HepG2 (cell line): ENCODE measurements around the gene CCDC30.

ENCODE experiments used
- CHD2 ChIP-seq: IDR thresholded peaks from 2 replicates; pipeline ENCODE4 v1.6.1; 2011; ENCODE audit warnings: low read depth, low read length, improper control_type of control experiment
- CTCF ChIP-seq: sonication (generic); formaldehyde crosslinking; IDR thresholded peaks from 2 replicates; pipeline ENCODE4 v1.5.0; 2020; ENCODE audit warnings: mild to moderate bottlenecking, missing genetic modification reagents, moderate library complexity
- JUN ChIP-seq: sonication (generic); formaldehyde crosslinking; IDR thresholded peaks from 2 replicates; pipeline ENCODE4 v1.4.0; 2020; ENCODE audit warnings: mild to moderate bottlenecking, missing genetic modification reagents
- MAFG ChIP-seq: sonication (generic); formaldehyde crosslinking; IDR thresholded peaks from 2 replicates; pipeline ENCODE4 v1.5.1; 2020; ENCODE audit warnings: mild to moderate bottlenecking, missing genetic modification reagents
- RBFOX2 ChIP-seq: fragments of 200-400 bp; formaldehyde crosslinking; IDR thresholded peaks from 2 replicates; pipeline ENCODE4 v1.6.1; 2017; ENCODE audit warnings: low read depth, mild to moderate bottlenecking, low read length
- SPEN ChIP-seq: sonication (generic); formaldehyde crosslinking; IDR thresholded peaks from 2 replicates; pipeline ENCODE4 v1.5.1; 2020; ENCODE audit warnings: low read depth, mild to moderate bottlenecking, missing genetic modification reagents
- TAF1 ChIP-seq: sonication (generic); formaldehyde crosslinking; IDR thresholded peaks from 2 replicates; pipeline ENCODE4 v1.4.0; 2020; ENCODE audit warnings: missing genetic modification reagents
- ZNF280B ChIP-seq: sonication (generic); formaldehyde crosslinking; IDR thresholded peaks from 2 replicates; pipeline ENCODE4 v1.5.0; 2020; ENCODE audit warnings: missing genetic modification reagents, mild to moderate bottlenecking, borderline replicate concordance
- ZNF280D ChIP-seq: sonication (generic); formaldehyde crosslinking; IDR thresholded peaks from 2 replicates; pipeline ENCODE4 v1.5.1; 2020; ENCODE audit warnings: mild to moderate bottlenecking, missing genetic modification reagents
- ZSCAN5A ChIP-seq: sonication (generic); formaldehyde crosslinking; IDR thresholded peaks from 2 replicates; pipeline ENCODE4 v1.8.0; 2022; ENCODE audit warnings: mild to moderate bottlenecking, missing genetic modification reagents, borderline replicate concordance
- TF ChIP-seq, protein P1 (sequence below): sonication (generic); formaldehyde crosslinking; IDR thresholded peaks from 2 replicates; pipeline ENCODE4 v1.9.0; 2021; ENCODE audit warnings: missing genetic modification reagents, borderline replicate concordance

- TF ChIP-seq ZSCAN5A (CRISPR knock-in tag) (no peak), ZNF280B (CRISPR knock-in tag) (no peak), SPEN (CRISPR knock-in tag) (no peak), ZNF280D (no peak), JUN (CRISPR knock-in tag) (no peak), CTCF (CRISPR knock-in tag) (no peak), CHD2 (no peak), RBFOX2 (no peak), MAFG (CRISPR knock-in tag) (no peak), TAF1 (CRISPR knock-in tag) (no peak)
- TF ChIP-seq, protein P1, sequence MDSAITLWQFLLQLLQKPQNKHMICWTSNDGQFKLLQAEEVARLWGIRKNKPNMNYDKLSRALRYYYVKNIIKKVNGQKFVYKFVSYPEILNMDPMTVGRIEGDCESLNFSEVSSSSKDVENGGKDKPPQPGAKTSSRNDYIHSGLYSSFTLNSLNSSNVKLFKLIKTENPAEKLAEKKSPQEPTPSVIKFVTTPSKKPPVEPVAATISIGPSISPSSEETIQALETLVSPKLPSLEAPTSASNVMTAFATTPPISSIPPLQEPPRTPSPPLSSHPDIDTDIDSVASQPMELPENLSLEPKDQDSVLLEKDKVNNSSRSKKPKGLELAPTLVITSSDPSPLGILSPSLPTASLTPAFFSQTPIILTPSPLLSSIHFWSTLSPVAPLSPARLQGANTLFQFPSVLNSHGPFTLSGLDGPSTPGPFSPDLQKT (CRISPR knock-in tag): no peak
Observed at GRCh38 chr1:42586016-42586415, 122.9 kb downstream of the CCDC30 start.
